ENCODE data around the gene GARIN5B. TPM values are rescaled to one million over a fixed set of nuclear protein-coding genes. Genes with fewer than 3 reads are reported as not detected.
A peak's percentile ranks its signal among the peaks of the same experiment; 100 is the strongest.

The GARIN5B gene
- total and polyA plus RNA-seq, 2 of the 13 experiments (the other 11 are each of a cell fraction or from before 2014, with no cell fraction given) = not detected

DNA sequence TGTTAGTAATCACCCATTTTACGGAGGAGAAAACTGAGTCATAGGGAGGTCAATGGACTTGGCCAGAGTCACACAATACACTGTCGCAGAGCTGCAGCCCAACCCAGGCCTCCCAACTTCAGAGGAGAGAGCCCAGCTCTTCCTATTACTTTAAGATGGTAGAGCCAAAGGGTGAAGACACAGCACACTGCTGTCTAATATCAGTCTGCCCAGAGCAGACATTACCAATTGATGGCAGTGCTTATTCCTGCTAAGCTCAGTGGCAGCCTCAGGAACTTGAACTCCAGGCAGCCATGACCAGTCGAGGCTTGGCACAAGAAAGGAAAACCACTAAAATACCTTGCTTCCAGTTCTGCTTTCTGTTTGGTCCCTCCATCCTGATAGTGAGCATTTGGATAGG lies 56.3 kb downstream of the GARIN5B start:
- POLR2A ChIA-PET = no interaction called here
- Histone ChIP-seq H2AFZ (ENCODE audit: low read length) (no peak overlapping the region), H3K4me1 (ENCODE audit: insufficient read depth, low read length) (peaks cover 18% of the 10 kb centered on the region), H3K9ac (ENCODE audit: insufficient read depth, low read depth, low read length) (no peak overlapping the region), H3K4me3 (replicated peaks in 1 of 3; ENCODE audit: insufficient read depth in 1 of 3, low read depth in 2 of 3, low read length in 3 of 3) (no peak overlapping the region), H3K27ac (ENCODE audit: extremely low read length, insufficient read depth, low read length) (no peak overlapping the region), H3K79me2 (ENCODE audit: insufficient read depth, low read length) (no peaks in the 10 kb centered on the region), H3K4me2 (ENCODE audit: low read depth, low read length) (no peak overlapping the region), H3K9me3 (ENCODE audit: low read length) (no peaks in the 10 kb centered on the region), H3K27me3 (ENCODE audit: control insufficient read depth in 1 of 2, insufficient read depth in 2 of 2, low read length in 2 of 2) (peaks cover 0 to 5% of the 10 kb centered on the region in 2 experiments; a peak in 1 of 5 replicates), H4K20me1 (ENCODE audit: insufficient read depth, low read length) (no peaks in the 10 kb centered on the region), H3K36me3 (replicated peaks in 1 of 2; ENCODE audit: control insufficient read depth in 1 of 2, insufficient read depth in 2 of 2, low read length in 2 of 2) (no peaks in the 10 kb centered on the region)
- BruUV-seq (replicated peaks) = no TSS peak
- DNase-seq (ENCODE audit: low spot score) = no peak
- ATAC-seq = no peak
- CTCF ChIA-PET (ENCODE audit: low intra/inter-chr PET ratio, low total read pairs) = no interaction called here
- WGBS (ENCODE audit: low lambda C conversion rate) = 55% methylated on average over 3 of the region's 3 CpGs
- TF ChIP-seq ZNF629 (CRISPR knock-in tag; conservative IDR thresholded peaks at IDR 0.05) (peak; percentile 72), ZMYM3 (CRISPR knock-in tag; IDR thresholded peaks at IDR 0.05) (0 out of 2 replicates have a peak, but pooled peaks have one; percentile 12)
- TF ChIP-seq, protein P1, sequence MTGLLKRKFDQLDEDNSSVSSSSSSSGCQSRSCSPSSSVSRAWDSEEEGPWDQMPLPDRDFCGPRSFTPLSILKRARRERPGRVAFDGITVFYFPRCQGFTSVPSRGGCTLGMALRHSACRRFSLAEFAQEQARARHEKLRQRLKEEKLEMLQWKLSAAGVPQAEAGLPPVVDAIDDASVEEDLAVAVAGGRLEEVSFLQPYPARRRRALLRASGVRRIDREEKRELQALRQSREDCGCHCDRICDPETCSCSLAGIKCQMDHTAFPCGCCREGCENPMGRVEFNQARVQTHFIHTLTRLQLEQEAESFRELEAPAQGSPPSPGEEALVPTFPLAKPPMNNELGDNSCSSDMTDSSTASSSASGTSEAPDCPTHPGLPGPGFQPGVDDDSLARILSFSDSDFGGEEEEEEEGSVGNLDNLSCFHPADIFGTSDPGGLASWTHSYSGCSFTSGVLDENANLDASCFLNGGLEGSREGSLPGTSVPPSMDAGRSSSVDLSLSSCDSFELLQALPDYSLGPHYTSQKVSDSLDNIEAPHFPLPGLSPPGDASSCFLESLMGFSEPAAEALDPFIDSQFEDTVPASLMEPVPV (CRISPR knock-in tag; IDR thresholded peaks at IDR 0.05) = no peak
- FAIRE-seq = no peak
- in situ Hi-C loops (cut with HindIII; ENCODE audit: extremely low pct_ligation_motif_present, low pct_unique_long_range_greater_than_20kb) = no loop called here
- intact Hi-C loops (cut with micrococcal nuclease; ENCODE audit: unreplicated experiment) = no loop called here

DNA sequence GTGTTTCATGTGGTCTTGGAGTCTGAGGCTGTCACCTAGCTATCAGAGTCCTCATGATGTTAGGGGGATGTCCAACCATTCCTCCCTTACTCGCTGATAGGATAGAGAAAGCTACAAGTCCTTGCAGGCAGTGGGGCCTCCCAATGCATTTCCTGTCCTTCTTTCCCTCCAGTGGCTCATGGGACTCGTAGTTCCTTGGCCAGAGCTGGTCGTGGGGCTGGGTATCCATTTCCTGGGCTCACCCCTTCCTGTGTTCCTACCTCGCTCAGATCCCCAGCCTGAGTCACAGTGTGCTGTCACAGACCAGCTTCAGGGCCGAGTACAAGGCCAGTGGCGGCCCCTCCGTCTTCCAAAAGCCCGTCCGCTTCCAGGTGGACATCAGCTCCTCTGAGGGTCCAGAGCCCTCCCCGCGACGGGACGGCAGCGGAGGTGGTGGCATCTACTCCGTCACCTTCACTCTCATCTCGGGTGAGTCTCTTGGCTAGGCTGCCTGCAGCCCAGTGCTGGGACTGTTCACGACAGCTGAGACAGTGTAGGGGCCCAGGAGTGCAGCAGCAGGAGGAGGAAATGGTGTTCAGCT lies 57.0 kb downstream of the GARIN5B start:
- POLR2A ChIA-PET = no interaction called here

More for the DNA sequence above, 57.0 kb downstream of the GARIN5B start:
- FAIRE-seq (no peak), ATAC-seq (no peak), DNase-seq (ENCODE audit: low spot score) (no peak)
- H3K79me2 ChIP-seq (ENCODE audit: insufficient read depth, low read length) = no peaks in the 10 kb centered on the region
- H3K9me3 ChIP-seq (ENCODE audit: low read length) = no peaks in the 10 kb centered on the region
- H3K9ac ChIP-seq (ENCODE audit: insufficient read depth, low read depth, low read length) = no peak overlapping the region
- H3K27ac ChIP-seq (ENCODE audit: extremely low read length, insufficient read depth, low read length) = no peak overlapping the region
- no peaks in the 10 kb centered on the region for H4K20me1 ChIP-seq (ENCODE audit: insufficient read depth, low read length)
- no TSS peak for BruUV-seq (replicated peaks)
- intact Hi-C loops (cut with micrococcal nuclease; ENCODE audit: unreplicated experiment) = no loop called here
- no peak overlapping the region for H3K4me3 ChIP-seq (replicated peaks in 1 of 3; ENCODE audit: insufficient read depth in 1 of 3, low read depth in 2 of 3, low read length in 3 of 3)
- H3K4me1 ChIP-seq (ENCODE audit: insufficient read depth, low read length) = peaks cover 25% of the 10 kb centered on the region
- no peaks in the 10 kb centered on the region for H3K36me3 ChIP-seq (replicated peaks in 1 of 2; ENCODE audit: control insufficient read depth in 1 of 2, insufficient read depth in 2 of 2, low read length in 2 of 2)
- peaks cover 0 to 9% of the 10 kb centered on the region in 2 experiments; a peak in 1 of 5 replicates for H3K27me3 ChIP-seq (ENCODE audit: control insufficient read depth in 1 of 2, insufficient read depth in 2 of 2, low read length in 2 of 2)
- in situ Hi-C loops (cut with HindIII; ENCODE audit: extremely low pct_ligation_motif_present, low pct_unique_long_range_greater_than_20kb) = no loop called here
- no peak overlapping the region for H3K4me2 ChIP-seq (ENCODE audit: low read depth, low read length)
- CTCF ChIA-PET (ENCODE audit: low intra/inter-chr PET ratio, low total read pairs) = no interaction called here
- WGBS (ENCODE audit: low lambda C conversion rate) = 73% methylated on average over 17 of the region's 17 CpGs
- TF ChIP-seq GABPA (IDR thresholded peaks at IDR 0.05; ENCODE audit: low read depth, low read length) (peak; percentile 34), GABPA (CRISPR knock-in tag; IDR thresholded peaks at IDR 0.05; ENCODE audit: low read depth) (no peak), HMG20B (CRISPR knock-in tag; conservative IDR thresholded peaks at IDR 0.05) (no peak), HCFC1 (IDR thresholded peaks at IDR 0.05; ENCODE audit: low read depth, low read length) (peak; percentile 38; the same call in 1 of the 2 replicates), RARA (CRISPR knock-in tag; IDR thresholded peaks at IDR 0.05) (no peak)
- H2AFZ ChIP-seq (ENCODE audit: low read length) = no peak overlapping the region
